ENCODE measurements around the gene FAM76A. TPM values are rescaled to one million over a fixed set of nuclear protein-coding genes. Genes with fewer than 3 reads are reported as not detected.

The FAM76A gene
- total RNA-seq, 4 donors from 2014 or later = 9.0 to 17.0 (median 14.2) TPM

- intact Hi-C loops (cut with DNase I; ENCODE audit: low total_unique reads) = no loop called here
- 77 to 86% methylated on average over 4 of the region's 4 CpGs for WGBS, 2 donors
- no peak overlapping the region for H3K4me3 ChIP-seq (ENCODE audit: low read depth, poor library complexity, severe bottlenecking)
- peak in 1 of 2 donors; percentile 3 for DNase-seq (ENCODE audit: low spot score in 2 of 2)
- no peak for TF ChIP-seq POLR2A (IDR thresholded peaks at IDR 0.05)
- no peak for TF ChIP-seq CTCF (IDR thresholded peaks at IDR 0.05)
Measured at GRCh38 chr1:27755865-27756264, 30.1 kb downstream of the FAM76A start.

GRCh38 chr1:27759236-27759635 is 33.5 kb downstream of the FAM76A start:
- TF ChIP-seq CTCF (IDR thresholded peaks at IDR 0.05) (no peak), POLR2A (IDR thresholded peaks at IDR 0.05) (no peak)
- no peak for DNase-seq (ENCODE audit: low spot score in 2 of 2)
- WGBS, 2 donors = 84 to 87% methylated on average over 2 of the region's 2 CpGs
- intact Hi-C loops (cut with DNase I; ENCODE audit: low total_unique reads) = no loop called here
- no peak overlapping the region for H3K4me3 ChIP-seq (ENCODE audit: low read depth, poor library complexity, severe bottlenecking)

- 84 to 86% methylated on average over 3 of the region's 3 CpGs for WGBS, 2 donors
- intact Hi-C loops (cut with DNase I; ENCODE audit: low total_unique reads) = no loop called here
- H3K4me3 ChIP-seq (ENCODE audit: low read depth, poor library complexity, severe bottlenecking) = no peak overlapping the region
- DNase-seq (ENCODE audit: low spot score in 2 of 2) = peak in 1 of 2 donors; percentile 13
- TF ChIP-seq POLR2A (IDR thresholded peaks at IDR 0.05) (no peak), CTCF (IDR thresholded peaks at IDR 0.05) (no peak)
Measured at GRCh38 chr1:27760426-27760825, 34.7 kb downstream of the FAM76A start.

- intact Hi-C loops (cut with DNase I; ENCODE audit: low total_unique reads) = no loop called here
- no peak for DNase-seq (ENCODE audit: low spot score in 2 of 2)
- no peak for TF ChIP-seq CTCF (IDR thresholded peaks at IDR 0.05)
- WGBS, 2 donors = 79 to 88% methylated on average over 1 of the region's 1 CpG
- no peak overlapping the region for H3K4me3 ChIP-seq (ENCODE audit: low read depth, poor library complexity, severe bottlenecking)
Measured at GRCh38 chr1:27762033-27762432, 36.3 kb downstream of the FAM76A start.

GRCh38 chr1:27763358-27763757 is 37.6 kb downstream of the FAM76A start:
- 90 to 93% methylated on average over 4 of the region's 4 CpGs for WGBS, 2 donors
- H3K4me3 ChIP-seq (ENCODE audit: low read depth, poor library complexity, severe bottlenecking) = no peak overlapping the region
- TF ChIP-seq CTCF (IDR thresholded peaks at IDR 0.05) = no peak
- no peak for TF ChIP-seq POLR2A (IDR thresholded peaks at IDR 0.05)
- intact Hi-C loops (cut with DNase I; ENCODE audit: low total_unique reads) = no loop called here
- no peak for DNase-seq (ENCODE audit: low spot score in 2 of 2)

- WGBS, 2 donors = 73 to 83% methylated on average over 2 of the region's 2 CpGs
- H3K4me3 ChIP-seq (ENCODE audit: low read depth, poor library complexity, severe bottlenecking) = no peak overlapping the region
- TF ChIP-seq POLR2A (IDR thresholded peaks at IDR 0.05) = no peak
- TF ChIP-seq CTCF (IDR thresholded peaks at IDR 0.05) = no peak
- intact Hi-C loops (cut with DNase I; ENCODE audit: low total_unique reads) = no loop called here
- DNase-seq (ENCODE audit: low spot score in 2 of 2) = no peak
Measured at GRCh38 chr1:27770293-27770830, 44.6 kb downstream of the FAM76A start.

Data from lower leg skin (tissue), 4 donors.